Measurements from ENCODE around the gene CCL23.
"Not testable (repeated sequence)": the region's sequence is repeated elsewhere in the genome, so short reads cannot be mapped to it uniquely, and the experiment has no call there.

The CCL23 gene

DNA sequence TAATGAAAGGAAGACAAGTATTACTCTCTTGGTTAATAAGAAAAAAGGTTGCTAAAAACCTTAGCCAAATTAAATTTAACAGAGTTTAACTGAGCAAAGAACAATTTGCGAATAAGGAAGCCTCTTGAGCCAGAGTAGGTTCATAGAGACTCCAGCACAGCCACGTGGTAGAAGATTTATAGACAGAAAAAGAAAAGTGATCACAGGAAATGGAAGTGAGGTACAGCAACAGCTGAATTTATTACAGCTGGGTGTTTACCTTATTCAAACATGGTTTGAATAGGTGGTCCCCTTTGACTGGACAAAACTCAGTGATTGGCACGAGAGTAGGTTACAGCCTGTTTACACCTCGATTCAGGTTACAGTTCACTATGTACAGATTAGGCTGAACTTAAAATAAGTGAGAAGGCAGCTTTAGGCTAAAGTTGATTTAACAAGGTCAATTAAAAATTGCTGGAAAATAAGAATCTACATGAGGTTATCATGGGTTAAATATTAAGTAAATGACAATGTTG, 13.1 kb downstream of the CCL23 start:
- no peak for DNase-seq (ENCODE audit: low read depth)

DNA sequence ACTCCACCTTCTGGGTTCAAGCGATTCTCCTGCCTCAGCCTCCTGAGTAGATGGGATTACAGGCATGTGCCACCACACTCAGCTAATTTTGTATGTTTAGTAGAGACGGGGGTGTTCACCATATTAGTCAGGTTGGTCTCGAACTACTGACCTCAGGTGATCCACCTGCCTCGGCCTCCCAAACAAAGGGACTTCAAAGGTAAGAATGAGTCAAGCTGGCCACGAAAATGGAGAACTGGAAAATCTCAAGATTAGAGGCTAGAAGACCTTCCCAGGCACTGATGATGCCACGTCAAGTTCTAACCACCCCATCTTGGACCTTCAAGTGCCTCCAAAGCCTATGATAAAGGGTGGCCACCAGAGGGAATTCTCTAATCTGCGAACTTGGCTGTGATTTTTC, 15.1 kb downstream of the CCL23 start:
- DNase-seq (ENCODE audit: low read depth), result no peak

DNA sequence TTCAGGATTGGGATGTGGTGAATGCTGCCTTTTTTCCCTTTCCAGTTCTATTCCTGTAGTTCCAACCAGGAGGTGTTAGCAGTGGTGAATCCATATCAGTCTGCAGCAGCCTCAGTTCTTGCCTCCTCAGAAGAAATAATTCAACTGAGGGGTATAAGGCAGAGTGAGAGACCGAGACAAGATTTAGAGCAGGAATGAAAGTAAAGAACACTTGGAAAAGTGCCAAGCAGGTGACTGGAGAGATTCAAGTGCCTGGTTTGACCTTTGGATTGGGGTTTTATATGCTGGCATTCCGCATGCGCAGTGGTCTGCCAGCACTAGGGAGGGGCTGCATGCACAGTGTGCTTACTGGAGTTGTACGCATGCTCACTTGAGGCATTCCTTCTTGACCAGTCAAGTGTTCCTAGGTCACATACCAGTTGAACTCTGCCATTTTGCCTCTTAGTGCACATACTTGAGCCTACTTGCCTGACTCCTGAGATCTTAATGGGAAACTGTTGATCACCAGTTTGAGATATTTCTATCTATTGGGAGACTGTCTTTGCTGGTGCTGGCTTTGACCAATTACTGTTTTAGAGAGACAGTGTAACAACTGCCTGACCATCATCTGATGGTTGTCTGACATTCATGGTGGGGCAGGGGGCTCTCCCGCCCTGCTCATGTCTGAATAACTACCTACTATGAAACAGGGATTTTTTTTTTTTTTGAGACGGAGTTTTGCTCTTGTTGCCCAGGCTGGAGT, 15.7 kb downstream of the CCL23 start:
- no peak for DNase-seq (ENCODE audit: low read depth)

DNA sequence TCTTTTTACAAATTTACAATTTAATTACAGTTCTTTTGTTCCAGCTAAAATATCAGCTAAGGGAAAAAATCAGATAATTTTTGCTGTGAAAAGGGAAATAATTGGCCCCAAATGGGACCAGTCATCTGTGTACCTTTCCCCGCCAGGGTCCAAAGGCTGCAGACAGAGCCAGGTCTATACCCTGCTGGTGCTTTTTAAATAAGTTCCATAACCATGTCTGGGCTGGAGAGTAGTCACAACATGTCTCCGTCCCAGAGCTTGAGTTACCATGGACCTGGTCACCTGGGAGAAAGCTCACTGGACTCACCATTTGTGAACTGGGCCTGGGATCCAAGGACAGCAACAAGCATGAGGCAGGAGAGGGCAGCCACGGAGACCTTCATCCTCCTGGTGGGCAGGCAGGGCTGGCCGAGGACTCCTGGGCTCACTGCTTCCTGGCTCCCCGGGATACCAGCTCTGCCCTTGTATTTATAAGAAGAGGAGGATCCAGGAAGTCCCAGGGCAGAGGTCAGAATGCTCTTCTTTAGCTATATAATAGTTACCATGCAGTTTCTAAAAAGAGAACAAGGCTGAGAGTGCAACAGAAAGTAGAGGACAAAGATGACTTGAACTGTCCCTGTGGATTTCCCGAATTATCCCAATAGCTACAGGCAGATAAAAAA, 16.5 kb downstream of the CCL23 start, which contains the start of gene CCL15:
Gene CCL15 (minus strand): TSS at position 444 of the 662 bp plus-strand sequence. CDS start 61 bp downstream, at position 383.
- DNase-seq (ENCODE audit: low read depth), result no peak

DNA sequence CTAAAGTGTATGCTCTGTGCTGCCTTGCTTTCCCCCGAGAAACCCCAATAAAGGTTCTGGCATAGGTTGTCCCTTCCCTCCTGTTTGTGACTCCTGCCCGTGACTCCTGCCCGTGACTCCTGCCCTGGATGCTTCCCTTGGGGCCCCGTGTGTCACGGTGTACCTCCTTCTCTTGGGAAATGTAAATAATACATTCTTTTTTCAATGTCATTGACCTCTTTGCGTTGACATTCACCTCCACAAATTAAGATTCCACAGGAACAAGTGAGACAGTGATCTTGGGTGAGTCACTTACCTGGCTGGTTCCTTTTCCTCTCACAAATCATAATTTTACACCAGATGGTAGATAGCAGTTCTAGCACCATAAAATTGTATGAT, 17.1 kb downstream of the CCL23 start:
- DNase-seq (ENCODE audit: low read depth), result no peak

DNA sequence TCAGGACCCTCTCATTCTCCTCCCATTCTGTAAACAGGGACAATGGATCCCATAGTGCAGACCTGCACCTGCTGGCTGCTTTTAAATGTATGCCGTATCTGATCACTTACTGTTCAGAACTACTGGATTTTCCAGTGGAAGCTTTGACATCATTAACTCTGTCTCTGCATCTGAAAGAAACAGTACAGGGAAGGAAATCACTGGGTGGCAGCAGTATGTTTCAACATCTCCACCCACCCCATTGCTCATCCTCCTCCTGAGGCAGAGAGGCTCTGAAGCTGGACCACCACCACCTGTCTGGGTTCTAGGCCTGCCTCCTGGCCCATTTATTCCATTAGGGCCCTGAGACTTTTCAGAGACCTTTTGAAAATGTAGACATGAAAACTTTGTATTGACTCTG, 19.0 kb downstream of the CCL23 start:
- DNase-seq (ENCODE audit: low read depth), result no peak

DNA sequence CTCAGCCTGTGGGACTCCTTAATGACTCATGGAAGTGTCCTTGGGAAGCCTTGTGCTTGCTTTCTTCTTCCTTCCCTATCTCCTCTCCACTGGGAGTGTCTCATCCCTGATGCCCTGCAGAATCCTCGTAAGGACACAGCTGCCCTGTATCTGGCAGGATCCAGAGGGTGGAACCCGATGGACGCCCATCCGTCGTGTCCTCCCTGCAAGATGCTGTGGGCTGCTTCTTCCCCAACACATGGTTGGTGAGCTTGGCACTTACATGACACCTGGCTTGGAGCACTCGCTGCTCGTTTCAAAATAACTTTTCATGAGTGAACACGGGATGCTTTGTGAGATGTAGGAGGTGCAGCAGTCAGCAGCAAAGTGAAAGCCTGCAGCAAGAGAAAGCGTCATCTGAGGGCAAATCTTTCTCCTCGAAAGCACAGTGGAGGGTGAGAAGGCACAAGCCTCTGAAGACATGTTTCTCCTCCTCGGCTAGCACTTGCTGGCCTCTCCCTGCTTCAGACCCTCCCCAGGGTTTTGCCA, 19.7 kb downstream of the CCL23 start:
- no peak for DNase-seq (ENCODE audit: low read depth)

DNA sequence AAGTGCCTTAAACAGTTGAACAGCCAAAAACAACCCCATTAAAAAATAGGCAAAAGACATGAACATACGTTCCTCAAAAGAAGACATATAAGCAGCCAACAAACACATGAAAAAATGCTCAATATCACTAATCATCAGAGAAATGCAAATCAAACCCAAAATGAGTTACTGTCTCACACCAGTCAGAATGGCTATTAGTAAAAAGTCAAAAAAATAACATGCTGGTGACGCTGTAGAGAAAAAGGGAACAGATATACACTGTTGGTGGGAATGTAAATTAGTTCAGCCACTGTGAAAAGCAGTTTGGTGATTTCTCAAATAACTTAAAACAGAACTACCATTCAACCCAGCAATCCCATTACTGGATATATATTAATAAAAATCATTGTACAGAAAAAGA, 22.4 kb downstream of the CCL23 start:
- not testable (repeated sequence) for DNase-seq (ENCODE audit: low read depth)

DNA sequence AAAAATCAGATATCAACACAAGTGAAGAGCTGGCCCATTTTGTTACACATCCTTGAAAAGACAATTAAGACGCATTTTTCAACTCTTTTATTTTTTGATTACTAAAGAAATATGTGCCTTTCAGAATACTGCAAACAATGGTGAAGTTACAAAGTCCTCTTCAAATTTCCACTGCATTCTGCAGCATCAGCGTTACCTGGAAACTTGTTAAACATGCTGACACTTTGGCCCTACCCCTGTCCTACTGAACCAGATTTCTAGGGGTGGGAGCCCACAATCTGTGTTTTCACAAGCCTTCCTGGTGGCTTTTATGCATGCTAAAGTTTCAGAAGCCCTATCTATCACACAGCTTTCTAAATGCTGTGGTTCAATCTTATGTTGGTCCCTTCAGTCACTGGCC, 26.7 kb downstream of the CCL23 start:
- DNase-seq (ENCODE audit: low read depth), result no peak

DNA sequence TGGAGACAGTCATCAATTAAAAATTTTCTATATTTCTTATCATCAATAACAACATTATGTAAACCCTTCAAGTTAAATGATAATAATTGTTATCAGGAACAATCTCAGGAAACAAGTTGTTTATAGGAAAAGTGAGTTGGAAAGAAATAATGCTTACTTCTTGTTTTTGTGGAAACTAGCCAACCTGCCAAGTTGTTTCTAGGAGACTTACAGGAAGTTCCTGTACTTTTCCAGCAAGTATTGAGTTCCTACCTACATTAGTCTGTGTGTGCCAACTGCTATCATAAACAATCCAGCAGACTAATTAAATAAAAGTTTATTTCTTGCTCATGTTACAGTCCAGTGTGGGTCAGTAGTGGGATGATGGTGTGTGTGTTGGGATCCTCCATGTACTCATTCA, 29.6 kb downstream of the CCL23 start:
- DNase-seq (ENCODE audit: low read depth), result no peak

DNA sequence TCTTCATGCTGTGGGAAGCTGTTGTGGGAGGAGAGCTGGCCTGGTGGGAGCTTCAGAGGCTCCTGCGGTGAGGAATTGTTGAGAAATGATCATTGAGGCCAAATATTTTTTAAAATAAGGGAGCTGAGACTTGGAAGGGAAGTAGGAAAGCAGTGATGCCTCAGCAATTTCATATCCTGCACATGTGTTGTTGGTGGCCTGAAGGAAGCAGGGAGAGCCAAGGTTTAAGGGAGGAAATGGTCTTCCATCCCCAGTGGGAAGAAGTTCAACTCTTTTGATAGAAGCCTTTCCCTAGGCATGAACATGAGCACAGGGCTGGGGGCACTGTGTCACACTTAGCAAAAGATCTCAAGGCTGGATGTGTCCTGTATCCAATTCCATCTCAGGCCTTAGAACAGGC, 31.1 kb downstream of the CCL23 start, which contains the start of gene CCL14:
Gene CCL14 (minus strand): TSS at position 87 of the 400 bp plus-strand sequence. CDS start 80 bp downstream, at position 7.
- DNase-seq (ENCODE audit: low read depth), result no peak

DNA sequence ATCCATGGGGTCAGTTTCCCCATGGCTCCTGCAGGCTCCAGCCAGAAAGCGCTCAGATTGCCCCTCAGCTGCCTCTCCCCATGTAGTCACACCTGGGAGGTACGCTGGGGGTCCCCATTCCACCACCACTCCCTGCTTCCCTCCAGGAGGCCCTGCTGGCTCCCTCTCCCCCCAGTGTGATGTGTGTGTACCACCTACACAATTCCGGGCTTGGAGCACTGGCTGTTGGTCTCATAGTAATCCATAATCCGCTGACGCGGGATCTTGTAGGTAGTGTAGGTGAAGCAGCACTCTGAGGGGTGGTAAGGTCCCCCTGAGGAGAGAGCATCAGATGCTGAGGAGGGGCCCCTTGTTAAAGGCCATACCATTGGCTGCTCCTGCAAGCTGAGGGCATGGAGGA, 33.6 kb downstream of the CCL23 start:
- DNase-seq (ENCODE audit: low read depth), result no peak

DNA sequence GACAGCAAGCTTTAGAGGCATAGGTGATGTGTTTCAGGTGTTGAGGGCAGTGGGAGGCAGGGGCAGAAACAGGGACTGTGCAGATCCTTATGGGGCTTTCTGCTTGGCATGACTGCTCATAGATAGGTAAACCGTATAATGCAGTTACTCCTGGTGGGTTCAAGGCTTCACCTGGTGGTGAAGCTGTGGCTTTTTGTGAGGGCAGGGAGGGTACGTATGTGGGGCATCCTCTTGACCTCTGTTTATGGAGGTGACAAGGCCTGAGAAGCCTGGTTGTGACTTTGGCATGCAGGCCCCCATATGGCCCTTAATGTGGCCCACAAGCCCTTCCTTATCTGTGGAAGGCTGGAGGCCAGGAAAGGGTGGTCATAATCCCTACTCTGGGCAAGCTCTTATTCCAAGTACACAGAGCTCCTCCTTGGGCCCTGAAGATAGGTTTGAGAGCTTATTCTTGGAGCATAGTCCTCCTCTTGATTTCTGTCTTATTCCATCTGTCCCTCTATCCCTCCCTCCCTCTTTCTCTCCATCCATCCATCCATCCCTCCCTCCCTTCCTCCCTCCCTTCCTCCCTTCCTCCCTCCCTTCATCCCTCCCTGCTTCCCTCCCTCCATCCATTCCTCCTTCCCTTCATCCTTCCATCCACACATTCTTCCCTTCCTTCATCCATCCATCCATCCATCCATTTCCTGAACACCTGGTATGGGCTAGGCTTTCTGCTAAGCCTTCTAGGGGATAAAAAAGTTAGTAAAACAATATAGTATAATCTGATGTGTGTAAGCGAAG, 35.2 kb downstream of the CCL23 start:
- DNase-seq (ENCODE audit: low read depth), result no peak

DNA sequence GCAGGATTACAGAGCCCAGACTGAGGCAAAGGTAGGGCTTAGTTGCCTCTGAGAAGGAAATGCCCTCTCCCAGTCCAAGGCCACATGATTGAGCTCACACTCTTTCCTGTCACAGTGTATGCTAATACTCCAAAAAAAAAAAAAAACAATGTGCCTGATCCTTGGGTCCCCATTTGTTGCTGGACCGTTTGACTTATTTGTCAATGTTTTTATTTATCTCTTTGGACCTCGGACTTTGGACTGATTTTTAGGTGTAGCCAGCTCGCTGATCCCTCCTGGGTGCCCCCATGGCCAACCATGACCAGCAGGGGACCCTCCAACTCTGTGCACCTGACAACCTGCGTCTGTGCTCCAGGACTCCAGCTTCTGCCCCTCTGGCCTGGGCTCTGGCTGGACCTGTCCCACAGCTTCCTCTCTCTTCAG, 35.9 kb downstream of the CCL23 start:
- DNase-seq (ENCODE audit: low read depth), result no peak

DNA sequence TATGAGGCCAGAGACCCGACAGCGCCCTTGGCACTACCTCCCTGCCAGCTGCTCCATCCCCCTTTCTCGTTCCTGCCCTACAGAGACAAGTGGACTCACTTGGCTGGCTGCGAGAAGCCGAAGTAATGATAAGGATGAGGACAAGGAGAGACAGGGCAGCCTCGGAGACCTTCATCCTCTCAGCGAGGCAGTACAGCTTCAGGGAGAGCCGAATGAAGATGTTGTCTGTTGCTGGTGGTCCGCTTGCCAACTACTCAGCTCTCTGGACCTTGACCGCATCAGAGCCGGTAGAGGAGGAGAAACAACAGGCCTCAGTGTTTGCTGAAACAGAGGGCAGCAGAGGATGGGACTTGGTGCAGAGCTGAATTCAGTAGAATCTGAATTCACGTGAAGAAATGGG, 36.5 kb downstream of the CCL23 start, which contains the start of gene CCL16:
Gene CCL16 (minus strand): TSS at position 252 of the 400 bp plus-strand sequence. CDS start 77 bp downstream, at position 175.
- no peak for DNase-seq (ENCODE audit: low read depth)

DNA sequence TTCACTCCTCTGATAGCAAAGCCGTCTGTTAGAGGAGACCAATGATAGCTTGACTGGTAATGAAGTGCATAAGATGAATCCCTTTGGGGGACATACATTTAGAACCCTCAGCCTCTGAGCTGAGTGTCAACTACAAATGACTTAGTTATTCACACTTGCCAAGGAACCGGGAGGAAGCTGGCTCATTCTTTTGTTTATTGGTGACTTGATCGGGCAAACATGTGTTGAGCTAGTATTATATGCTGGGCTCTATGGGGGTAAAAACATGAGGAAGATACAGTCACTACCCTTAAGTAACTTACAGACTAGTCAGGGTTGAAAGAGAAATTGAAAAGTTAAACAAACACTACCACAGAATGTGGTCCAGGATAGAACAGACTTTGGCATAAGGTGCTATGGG, 39.4 kb downstream of the CCL23 start:
- no peak for DNase-seq (ENCODE audit: low read depth)

DNA sequence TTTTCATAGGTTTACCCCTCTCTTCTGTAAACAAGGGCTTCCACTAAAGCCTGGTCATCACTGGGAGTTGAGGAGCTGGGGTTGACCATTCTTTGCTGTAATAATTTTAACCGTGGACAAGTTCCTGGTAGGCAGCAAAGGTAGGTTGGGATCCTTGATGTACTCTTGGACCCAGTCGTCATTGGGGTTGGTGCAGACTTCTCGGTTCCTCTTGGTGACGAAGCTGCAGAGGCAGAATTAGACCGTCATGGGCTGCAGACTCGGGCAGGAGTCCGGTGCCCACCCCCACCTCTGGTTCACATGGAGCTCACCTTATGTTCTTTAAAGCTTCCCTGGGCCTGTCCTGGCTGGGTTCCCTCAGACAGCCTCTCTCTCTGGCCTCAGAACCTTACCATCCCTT, 40.3 kb downstream of the CCL23 start:
- DNase-seq (ENCODE audit: low read depth), result no peak

DNA sequence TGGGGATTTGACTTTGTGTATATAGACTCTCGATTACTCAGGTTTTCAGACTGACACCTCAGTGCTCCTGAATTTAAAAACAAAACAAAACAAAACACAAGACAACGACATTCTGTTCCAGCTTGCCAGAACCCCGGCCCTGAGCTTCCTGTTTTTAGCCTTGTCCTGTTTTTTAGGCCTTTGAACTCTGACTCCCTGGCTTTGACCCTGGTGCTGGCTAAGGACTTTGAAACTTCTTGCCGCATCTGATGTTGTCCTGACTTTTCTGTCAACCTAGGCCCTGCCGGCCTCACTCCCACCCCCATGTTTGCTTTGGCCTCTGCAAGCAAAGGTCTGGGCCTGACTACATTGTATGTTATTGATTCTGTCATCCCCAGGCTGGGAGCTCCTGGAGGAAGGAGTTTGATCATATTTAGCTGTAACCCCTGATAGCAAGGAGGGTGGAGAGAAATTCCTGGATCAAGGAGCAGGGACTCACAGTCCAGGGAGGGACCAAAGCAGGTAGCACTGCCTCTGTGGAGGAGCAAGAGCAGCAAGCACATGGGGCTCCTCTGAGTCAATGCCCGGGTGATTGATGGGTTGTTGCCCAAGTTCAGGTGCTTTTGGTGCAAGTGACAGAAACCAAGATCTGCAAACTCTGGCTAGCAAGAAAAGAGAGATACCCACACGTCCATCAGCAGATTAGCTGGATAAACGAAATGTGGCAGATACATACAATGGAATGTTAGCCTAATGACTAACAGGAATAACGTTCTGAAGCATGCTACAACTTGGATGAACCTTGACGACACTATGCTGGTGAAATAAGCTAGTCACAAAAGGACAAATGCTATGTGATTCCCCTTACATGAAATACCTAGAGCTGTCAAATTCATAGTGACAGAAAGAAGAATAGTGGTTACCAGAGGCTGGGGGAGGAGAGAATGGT, 44.2 kb downstream of the CCL23 start:
- no peak for DNase-seq (ENCODE audit: low read depth)

DNA sequence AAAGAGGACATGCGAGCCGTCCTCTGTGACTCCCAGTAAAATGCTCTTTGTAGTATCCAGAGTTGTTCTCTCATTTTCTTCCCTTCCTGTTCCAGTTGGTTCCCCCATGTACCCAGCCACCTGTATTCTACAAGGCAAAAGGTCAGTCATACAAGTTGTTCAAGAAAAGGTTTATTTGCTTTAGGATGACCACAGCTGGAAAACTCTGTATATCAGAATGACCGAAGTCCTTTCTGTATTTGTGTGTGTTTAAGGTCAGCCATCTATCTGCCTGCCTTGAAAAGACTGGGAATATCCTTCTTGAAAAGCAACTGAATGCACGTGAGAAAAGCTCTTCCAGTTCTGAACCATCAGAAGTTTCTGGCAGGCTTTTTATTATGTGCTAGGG, 44.8 kb downstream of the CCL23 start:
- DNase-seq (ENCODE audit: low read depth), result no peak

DNA sequence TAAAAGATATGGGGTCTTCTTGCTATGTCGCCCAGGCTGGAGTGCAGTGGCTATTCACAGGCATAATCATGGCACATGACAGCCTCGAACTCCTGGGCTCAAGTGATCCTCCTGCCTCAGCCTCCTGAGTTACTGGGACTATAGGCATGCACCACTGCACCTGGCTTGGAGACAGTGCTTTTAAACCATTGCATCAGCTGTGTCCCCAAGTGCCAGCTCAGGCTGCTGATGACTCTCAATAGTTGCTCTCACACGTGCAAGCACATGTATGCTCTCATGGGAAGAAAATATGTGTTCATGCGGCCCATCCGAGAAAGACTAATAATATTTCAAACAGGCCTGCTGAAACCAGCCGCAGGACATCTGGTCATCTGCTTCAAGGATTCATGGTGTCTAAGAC, 45.2 kb downstream of the CCL23 start:
- no peak for DNase-seq (ENCODE audit: low read depth)

DNA sequence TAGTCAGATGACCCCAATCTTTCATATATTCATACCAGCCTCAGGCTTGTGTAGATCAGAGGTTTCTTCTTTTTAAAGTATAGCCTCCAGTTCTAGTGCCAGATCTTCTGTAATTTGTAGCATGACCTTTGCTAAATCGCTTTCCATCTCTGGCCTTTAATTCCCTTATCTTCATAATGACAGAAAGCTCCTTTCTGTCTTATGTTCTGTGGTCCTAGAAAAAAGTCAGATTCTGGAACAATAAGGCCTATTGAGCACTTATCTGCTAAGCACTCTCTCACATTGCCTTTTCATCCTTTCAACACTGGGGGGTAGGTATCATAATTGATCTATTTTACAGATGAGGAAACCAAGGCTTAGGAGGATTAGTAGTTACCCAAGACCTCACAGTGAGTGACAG, 45.7 kb downstream of the CCL23 start:
- DNase-seq (ENCODE audit: low read depth), result no peak

Measured in T follicular helper cell (primary cell).